ENCODE results near the gene PLEKHN1.

DNA sequence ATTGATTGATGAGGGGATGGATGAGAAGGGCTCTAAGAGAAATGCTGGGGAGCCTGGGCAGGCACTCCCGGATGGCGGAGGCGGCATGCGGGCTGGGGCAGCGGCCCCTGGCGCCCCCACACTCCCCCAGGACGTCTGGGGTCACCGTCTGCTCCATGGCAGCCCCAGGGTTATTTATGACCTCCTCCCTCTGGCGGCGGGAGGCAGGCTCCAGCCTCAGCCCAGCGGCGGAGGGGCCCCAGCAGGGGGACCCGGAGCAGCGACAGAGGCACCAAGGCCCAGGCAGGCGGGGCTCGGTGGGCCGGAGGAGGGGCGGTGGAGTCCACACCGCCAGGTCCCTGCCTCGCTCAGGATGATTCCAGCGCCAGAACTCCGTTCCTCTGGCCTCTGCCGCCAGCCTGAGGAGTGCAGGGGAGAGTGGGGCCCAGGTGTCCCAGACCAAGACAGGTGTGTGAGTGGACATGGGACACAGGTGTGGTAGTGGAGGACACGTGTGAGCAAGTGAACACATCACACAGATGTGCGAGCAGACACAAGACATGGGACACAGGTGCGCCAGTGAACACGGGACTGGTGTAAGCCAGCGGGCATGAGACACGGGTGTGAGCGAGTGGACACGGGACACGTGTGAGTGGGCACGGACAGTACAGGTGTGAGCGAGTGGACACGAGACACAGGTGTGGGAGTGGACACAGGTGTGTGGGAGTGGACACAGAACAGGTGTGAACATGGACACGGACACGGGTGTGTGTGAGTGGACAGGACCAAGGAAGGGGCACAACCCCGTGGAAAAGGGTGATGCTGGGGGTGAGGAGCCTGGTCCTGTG is 45.1 kb upstream of the PLEKHN1 start:
- TF ChIP-seq EZH2 (IDR thresholded peaks at IDR 0.05; ENCODE audit: borderline replicate concordance, low read length) = no peak
- TF ChIP-seq, protein P1, sequence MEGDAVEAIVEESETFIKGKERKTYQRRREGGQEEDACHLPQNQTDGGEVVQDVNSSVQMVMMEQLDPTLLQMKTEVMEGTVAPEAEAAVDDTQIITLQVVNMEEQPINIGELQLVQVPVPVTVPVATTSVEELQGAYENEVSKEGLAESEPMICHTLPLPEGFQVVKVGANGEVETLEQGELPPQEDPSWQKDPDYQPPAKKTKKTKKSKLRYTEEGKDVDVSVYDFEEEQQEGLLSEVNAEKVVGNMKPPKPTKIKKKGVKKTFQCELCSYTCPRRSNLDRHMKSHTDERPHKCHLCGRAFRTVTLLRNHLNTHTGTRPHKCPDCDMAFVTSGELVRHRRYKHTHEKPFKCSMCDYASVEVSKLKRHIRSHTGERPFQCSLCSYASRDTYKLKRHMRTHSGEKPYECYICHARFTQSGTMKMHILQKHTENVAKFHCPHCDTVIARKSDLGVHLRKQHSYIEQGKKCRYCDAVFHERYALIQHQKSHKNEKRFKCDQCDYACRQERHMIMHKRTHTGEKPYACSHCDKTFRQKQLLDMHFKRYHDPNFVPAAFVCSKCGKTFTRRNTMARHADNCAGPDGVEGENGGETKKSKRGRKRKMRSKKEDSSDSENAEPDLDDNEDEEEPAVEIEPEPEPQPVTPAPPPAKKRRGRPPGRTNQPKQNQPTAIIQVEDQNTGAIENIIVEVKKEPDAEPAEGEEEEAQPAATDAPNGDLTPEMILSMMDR (IDR thresholded peaks at IDR 0.05; ENCODE audit: low read length) = 0 out of 2 replicates have a peak, but pooled peaks have one; percentile 14
